GM19193 (cell line): ENCODE results near the gene PAN3.

Experiments
- POLR2A ChIP-seq: IDR thresholded peaks from 4 replicates; pipeline ENCODE4 v1.6.1; 2011; ENCODE audit not compliant: insufficient read depth, insufficient read length; ENCODE audit errors: extremely low read depth

Gene PAN3

DNA sequence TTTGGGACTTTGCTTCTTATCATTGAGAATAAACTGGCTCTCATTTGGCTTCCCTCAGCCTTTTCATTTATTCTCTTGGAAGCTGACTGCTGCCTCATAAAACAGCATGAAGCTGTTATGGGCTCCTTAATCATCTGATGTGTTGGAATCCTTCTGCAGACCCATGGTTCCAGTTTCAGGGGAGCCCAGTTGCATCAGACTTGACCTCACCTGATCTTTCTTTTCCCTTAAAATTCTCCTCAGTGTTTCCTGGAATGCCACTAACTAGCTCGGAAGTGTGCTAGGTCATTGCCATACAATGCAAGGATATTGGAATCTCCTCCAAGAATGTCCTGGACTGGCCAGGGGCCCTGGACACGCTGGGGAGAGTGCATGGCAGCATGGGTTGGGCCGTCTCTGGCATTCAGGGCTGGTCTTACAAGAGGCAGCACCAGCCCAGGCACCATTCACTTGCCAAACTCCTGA lies 197.9 kb downstream of the PAN3 start:
- TF ChIP-seq POLR2A: no peak

DNA sequence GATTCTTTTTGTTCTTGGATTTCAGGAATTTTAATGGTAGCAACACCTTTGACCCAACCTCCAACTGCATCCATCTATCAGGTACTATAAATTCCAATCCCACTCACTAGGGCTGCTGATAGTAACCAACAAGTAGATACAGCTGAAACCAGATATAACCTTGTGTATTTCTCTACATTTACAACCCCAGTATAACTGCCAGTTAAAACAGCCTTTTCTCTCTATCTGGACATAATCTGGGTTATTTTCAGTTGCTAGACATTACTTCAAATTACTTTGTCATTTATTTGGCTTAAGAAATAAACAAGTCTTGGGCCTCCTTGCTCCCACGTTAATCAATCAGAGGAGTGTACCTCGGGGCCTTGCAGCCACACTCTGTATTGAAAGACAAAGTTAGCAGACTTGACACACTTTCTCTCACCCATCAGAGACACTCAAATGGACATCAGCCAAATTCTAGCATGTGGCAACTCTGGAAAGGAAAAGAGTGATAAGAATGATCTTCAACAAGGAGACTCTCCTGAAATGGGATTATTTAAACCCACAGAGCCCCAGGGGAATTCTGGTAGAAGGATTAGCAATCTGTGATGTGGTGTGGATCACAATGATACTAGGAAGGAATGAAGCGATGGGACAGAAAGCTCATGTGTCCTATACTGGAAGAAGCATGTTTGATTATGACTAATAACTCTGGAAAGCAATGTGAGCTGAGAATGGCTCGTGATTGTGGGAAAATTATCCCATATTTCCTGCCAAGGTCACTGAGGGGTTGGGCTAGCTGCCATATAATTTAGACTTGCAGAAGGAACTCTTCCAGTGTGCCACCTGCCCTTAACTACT lies 199.0 kb downstream of the PAN3 start:
- TF ChIP-seq POLR2A: no peak

DNA sequence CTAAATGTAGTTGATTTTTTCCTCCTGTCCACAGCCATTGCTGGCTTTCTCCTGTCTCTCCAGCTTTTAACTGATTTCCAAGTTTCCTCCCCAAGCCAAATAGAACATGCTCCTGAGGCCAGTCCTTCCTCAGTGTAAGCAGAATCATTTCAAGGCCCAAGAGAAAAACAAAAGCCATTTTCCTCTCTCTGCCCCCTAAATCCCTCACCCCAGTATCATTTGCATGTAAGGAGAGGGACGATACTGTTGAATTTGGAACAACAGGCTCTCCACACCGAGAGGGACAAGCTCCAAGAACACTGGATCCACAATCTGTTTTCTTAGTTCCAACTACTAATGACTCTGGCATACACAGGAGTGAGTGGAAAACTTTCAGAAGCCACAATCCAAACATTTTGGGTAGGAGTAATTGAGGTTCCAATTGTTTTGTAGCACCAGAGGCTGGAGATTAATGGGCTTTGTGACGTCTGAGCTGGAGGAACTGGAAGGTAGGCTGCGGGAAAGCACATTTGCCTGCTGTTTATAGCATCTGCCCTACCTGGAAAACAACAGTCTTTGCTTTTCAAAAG lies 199.7 kb downstream of the PAN3 start:
- no peak for TF ChIP-seq POLR2A

DNA sequence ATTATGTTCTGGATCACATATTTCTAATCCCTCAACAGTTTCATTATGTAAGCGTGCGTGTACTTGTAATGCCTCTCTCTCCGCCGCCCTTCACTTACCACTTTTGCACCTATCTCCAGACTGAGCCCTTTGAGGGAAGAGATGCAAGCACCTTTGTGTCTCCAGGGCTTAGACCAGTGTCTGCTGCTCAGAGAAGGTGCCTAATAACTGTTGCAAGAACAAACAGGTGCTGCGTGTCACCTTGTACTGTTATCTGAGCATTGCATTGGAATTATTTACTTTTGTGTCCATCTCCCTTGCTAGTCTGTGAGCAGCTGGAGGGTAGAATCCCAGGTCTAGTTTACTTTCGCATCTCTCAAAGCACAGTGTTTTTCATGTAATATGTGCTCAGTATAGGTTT lies 200.4 kb downstream of the PAN3 start:
- no peak for TF ChIP-seq POLR2A

DNA sequence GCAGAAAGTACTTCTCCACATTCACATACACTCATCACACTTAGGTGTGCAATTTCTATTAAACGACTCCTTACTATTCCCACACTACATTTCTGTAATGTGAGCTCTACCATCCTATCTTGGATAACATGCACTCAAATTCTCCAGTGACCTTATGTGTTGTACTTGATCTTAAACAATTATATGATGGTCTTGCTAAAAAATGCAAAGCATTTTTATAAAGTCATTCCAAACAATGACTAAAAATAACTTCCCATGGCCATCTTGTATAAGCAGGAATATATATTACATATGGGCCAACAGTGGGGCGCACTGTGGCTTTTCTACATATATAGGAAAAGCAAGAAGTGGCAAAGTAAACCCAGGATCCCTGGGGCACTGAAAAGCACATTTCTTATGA lies 201.1 kb downstream of the PAN3 start:
- no peak for TF ChIP-seq POLR2A

DNA sequence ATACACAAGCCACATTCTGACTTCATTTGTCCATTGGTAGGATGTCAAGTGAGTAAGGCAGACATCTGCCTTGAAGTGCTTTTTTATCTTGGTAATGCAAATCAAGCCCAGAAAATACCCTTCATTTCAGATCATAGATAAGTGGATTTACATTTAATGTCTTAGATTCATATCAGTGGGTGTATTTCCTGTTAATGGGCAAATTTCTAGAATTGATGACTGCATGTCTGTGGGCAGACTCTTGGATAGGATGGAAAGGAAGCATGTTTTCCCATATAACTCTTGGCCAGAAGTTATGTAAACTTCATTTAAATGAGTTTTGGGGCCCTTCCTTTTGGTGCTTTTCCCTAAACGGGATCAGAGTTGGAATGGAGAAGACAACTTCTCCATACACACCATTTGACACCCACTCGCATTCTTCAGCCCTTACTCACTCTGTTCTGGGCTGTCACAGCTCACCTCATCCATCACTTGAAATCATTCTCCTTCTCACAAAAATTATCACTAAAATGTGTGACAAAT lies 202.0 kb downstream of the PAN3 start:
- no peak for TF ChIP-seq POLR2A

DNA sequence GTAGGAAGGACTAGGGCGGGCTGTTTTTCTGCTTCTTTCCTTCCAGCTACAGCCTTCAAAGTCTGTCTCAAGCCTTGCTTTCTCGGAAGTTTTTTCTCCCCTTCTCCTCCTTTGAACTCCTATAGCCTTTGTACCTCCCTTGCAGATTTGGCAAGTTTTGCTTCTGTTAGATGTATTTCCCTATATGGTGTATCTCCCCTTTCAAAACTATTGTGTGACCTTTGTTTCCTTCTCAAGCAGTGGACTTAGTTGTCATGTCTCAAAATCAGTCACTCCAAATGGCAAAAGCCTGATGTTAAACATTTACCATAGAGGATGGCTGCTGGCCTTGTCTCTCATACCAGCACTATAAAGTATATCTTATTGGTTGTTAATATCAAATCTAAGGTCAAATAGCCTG lies 203.9 kb downstream of the PAN3 start:
- no peak for TF ChIP-seq POLR2A

DNA sequence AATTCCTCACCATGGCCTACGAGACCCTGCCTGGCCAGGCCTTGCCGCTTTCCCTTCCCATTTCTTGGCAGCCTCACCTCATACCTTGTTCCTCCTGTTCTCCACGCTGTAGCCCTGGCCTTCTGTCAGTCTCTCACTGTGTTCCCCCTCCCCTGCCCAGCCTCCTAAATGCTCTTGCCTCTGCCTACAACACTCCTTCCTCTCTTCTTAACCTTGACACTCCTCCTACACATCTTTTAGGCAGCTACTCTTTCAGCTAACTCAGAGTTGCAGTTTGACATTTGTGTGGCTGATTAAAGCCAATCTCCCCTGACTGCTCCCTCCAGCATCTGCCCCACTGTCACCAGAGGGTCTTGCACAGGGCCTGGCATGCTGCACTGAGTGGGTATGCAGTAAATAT lies 205.8 kb downstream of the PAN3 start:
- no peak for TF ChIP-seq POLR2A
